Activated CD4-positive, alpha-beta T cell treated with anti-CD3 and anti-CD28 coated beads for 24 hours (primary cell): Measurements from ENCODE around the gene TNNT1.

ENCODE experiments used
- DNase-seq, 2 donors: peaks; one replicate each; pipeline ENCODE4 v3.0.0-alpha.2; 2020; ENCODE audit warnings: low read depth in 2 of 2

TNNT1 gene

DNA sequence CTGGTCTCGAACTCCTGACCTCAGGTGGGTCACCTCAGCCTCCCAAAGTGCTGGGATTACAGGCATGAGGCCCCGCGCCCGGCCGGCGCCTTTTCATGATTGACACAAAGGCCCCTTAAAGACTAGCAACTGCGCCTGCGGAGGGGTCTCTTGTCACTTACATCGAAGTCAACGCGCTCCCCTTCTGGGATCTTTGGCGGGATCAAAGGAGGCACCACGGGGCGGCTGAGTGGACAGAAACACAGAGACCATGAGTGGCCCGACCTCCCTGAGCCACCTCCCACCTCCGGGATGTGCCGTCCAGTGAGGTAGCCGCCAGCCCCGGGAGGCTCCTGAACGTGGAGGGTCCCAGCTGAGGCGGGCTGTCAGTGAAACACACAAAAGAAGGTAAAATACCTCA, 7.3 kb downstream of the TNNT1 start:
- DNase-seq = no peak

- no peak for DNase-seq
Measured at GRCh38 chr19:55137915-55138314, 11.1 kb downstream of the TNNT1 start.

DNA sequence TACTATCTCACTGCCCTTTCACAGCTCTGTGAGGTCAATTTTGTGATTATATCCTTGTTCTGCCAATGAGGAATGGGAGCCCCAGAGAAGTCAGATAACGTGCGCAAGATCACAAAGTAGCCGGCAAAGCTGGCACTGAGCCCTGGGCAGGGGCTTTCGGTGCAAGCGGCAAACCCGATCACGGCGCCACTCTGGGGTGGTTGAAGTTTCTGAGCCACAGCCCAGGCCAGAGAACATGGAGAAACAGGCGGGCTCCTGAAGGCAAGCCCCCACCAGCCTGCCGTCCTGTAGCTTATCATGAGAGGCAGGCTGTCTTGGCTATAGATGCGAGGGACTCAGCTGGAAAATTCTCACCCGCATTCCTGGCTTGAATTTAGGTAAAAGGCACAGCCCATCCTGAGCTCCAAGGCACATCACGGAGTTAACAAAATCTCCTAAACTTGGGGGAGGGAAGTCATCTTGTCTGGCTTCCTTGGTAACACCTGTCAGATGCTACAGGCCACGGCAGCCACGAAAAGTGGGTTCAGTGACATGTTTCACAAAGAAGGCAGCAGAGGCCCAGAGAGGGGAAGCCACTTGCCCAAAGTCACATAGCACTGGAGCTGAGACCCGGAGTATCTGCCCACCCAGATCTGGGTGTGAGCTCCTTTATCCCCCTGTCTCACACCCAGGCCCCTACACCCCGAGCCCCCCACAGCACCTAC, 12.5 kb downstream of the TNNT1 start:
- no peak for DNase-seq

DNA sequence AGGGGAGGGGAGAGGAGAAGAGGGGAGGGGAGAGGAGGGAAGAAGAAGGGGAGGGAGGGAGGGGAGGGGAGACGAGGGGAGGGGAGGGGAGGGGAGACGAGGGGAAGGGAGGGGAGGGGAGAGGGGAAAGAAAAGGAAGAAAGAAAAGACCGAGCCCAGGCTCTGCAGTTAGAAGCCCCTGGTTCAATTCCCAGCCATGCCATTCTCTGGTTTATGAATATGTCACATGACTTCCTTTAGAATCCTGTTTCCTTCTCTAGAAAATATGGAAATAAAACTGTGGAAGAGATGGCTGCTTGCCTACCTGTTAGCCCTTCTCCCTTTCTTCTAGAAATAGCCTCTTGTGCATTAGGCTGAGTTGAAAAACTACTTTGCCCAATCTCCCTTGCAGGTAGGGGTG, 14.3 kb downstream of the TNNT1 start:
- no peak for DNase-seq

- DNase-seq = no peak
Measured at GRCh38 chr19:55133639-55134444, 15.2 kb downstream of the TNNT1 start.

- DNase-seq = no peak
Measured at GRCh38 chr19:55132453-55133129, 16.4 kb downstream of the TNNT1 start.

- no peak for DNase-seq
Measured at GRCh38 chr19:55131421-55131820, 17.6 kb downstream of the TNNT1 start.

GRCh38 chr19:55119053-55119452, 30.0 kb downstream of the TNNT1 start:
- DNase-seq = no peak

DNA sequence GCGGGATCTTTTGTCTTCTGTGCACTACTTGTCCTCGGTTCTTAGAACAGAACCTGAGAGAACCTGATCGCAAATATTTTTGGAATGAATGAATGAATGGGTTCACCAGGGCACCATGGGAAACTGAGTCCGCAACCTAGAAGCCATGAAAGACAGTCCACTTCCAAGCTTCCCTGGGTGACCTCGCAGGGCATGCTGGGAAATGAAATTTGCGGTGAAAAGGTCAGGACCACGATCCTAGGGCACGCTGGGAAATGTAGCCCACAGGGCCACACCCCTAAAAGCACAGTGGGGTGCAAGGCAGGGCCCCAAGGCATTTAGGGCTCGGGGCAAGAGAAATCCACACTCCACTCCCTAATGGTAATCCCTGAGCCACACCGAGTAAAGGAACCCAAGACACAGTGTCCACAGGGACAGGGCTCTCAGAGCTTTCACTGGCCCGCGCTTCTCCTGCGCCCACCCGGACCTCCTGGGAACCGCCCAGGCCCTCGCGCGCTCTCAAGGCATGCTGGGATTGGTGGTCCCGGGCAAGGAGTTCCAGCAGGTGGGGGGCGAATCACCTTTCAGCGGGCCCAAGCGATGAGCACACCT, 30.5 kb downstream of the TNNT1 start:
- DNase-seq = peak in 1 of 2 donors; percentile 15

- DNase-seq = peak; percentile 96
Measured at GRCh38 chr19:55117663-55118391, 31.2 kb downstream of the TNNT1 start.

- DNase-seq = no peak
Measured at GRCh38 chr19:55116859-55117662, 31.9 kb downstream of the TNNT1 start, which contains the start of gene PPP1R12C. Gene PPP1R12C (minus strand): TSS chr19:55117637. CDS start chr19:55117543, 94 bp downstream.

DNA sequence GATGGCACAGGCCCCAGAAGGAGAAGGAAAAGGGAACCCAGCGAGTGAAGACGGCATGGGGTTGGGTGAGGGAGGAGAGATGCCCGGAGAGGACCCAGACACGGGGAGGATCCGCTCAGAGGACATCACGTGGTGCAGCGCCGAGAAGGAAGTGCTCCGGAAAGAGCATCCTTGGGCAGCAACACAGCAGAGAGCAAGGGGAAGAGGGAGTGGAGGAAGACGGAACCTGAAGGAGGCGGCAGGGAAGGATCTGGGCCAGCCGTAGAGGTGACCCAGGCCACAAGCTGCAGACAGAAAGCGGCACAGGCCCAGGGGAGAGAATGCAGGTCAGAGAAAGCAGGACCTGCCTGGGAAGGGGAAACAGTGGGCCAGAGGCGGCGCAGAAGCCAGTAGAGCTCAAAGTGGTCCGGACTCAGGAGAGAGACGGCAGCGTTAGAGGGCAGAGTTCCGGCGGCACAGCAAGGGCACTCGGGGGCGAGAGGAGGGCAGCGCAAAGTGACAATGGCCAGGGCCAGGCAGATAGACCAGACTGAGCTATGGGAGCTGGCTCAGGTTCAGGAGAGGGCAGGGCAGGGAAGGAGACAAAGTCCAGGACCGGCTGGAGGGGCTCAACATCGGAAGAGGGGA, 32.7 kb downstream of the TNNT1 start:
- DNase-seq = peak in 1 of 2 donors; percentile 38

GRCh38 chr19:55115446-55116065, 33.5 kb downstream of the TNNT1 start:
- peak in 1 of 2 donors; percentile 46 for DNase-seq

DNA sequence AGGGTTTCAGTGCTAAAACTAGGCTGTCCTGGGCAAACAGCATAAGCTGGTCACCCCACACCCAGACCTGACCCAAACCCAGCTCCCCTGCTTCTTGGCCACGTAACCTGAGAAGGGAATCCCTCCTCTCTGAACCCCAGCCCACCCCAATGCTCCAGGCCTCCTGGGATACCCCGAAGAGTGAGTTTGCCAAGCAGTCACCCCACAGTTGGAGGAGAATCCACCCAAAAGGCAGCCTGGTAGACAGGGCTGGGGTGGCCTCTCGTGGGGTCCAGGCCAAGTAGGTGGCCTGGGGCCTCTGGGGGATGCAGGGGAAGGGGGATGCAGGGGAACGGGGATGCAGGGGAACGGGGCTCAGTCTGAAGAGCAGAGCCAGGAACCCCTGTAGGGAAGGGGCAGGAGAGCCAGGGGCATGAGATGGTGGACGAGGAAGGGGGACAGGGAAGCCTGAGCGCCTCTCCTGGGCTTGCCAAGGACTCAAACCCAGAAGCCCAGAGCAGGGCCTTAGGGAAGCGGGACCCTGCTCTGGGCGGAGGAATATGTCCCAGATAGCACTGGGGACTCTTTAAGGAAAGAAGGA, 34.4 kb downstream of the TNNT1 start:
- no peak for DNase-seq

DNA sequence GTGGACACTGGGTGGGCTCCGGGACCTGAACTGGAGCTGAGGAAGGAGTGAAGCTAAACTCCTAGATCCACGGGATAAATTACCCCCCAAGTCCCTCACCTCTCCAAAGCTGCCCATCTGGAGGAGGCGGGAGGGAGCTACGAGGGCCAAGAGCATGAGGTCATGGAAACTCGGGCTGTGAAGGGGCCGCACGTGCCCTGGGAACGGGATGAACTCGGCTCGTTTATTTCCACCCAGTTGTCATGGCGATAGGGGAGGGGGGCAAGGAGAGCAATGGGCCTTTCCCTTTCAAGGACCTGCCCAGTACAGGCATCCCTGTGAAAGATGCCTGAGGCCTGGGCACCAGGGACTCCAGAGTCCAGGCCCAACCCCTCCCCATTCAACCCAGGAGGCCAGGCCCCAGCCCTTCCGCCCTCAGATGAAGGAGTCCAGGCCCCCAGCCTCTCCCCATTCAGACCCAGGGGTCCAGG, 35.4 kb downstream of the TNNT1 start:
- DNase-seq = no peak

GRCh38 chr19:55112777-55113569, 36.0 kb downstream of the TNNT1 start:
- DNase-seq = no peak

DNA sequence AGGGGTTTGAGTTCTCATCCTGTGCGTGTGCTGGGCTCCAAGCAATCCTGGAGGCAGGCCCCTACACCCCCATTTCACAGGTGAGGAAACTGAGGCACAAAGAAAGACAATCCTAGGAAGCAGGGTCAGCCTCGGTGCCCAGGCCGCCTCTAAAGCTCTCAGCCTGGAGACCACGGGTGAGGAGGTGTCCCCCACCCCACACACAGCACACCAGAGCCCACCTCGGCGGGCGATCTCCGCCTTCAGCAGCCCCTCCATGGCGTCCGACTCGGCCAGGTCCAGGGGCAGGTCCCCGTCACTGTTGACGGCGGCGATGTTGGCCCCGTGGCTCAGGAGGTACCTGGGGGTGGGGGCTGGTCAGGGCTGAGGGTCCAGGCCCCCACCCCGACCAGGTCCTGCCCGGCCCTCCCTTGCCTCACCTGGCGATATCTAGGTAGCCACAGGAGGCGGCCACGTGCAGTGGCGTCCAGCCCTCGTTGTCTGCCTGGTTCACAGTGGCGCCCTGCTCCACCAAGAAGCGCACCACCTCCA, 36.7 kb downstream of the TNNT1 start:
- DNase-seq = no peak

DNA sequence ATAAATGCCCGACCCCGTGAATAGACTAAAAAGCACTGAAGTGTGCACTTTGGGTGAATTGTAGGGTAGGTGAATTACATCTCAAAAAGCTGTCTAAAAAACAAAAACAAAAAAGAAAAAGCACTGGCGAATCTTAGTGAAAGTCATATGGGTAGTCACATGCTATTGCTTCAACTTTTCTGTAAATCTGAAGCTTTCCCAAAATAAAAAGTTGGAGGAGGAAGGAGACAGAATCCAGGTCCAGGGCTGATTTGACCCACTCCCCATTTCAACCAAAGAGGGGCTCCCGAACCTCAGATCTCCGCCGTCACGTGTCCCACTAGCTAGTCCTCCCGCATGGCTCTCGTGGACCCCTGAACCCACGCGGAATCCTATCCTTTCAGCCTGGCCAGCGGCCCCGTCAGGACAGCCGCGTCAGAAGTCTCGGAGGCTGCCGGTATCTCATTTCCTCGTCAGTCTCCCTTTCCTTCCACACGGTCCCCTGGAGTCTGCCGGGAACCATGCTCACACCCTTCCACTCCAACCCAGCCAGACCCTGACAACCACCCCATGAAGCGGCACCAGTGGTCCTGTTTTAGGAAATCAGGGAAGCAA, 37.7 kb downstream of the TNNT1 start:
- no peak for DNase-seq
